Fibroblast of pulmonary artery (primary cell): ENCODE data around the gene TAL1.
A peak's percentile ranks its signal among the peaks of the same experiment; 100 is the strongest.

Experiments used
- DNase-seq: peaks from one replicate; pipeline ENCODE4 v3.0.0-alpha.2; 2010; ENCODE audit warnings: low read depth
- H3K4me3 ChIP-seq: replicated peaks from 2 replicates; pipeline ENCODE4 v1.5.1; 2011; ENCODE audit warnings: low read depth, mild to moderate bottlenecking, control low read depth, low read length, moderate library complexity
- TF ChIP-seq, protein P1 (sequence below): IDR thresholded peaks from 2 replicates; pipeline ENCODE4 v1.5.1; 2011; ENCODE audit warnings: mild to moderate bottlenecking, control low read depth, low read length, inconsistent platforms; ENCODE audit errors: missing control alignments

TAL1 gene

DNA sequence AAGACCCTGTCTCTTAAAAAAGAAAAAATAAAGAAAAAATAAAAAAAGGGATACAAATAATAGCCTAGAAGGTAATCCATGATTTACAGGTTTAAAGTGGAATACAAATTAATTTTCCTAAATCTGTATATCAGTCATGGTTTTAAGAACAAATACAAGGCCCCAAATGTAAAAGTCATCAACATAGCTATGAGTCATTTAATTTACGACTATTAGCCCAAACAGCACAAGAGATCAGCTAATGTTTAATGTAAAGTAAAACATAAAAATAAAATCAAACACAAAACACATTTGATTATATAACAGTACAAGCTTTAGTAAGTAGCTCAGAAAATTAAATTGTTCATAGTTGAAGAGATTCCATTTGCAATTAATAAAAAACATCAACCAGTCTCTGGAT, 20.3 kb upstream of the TAL1 start:
- no peak for DNase-seq
- TF ChIP-seq, protein P1, sequence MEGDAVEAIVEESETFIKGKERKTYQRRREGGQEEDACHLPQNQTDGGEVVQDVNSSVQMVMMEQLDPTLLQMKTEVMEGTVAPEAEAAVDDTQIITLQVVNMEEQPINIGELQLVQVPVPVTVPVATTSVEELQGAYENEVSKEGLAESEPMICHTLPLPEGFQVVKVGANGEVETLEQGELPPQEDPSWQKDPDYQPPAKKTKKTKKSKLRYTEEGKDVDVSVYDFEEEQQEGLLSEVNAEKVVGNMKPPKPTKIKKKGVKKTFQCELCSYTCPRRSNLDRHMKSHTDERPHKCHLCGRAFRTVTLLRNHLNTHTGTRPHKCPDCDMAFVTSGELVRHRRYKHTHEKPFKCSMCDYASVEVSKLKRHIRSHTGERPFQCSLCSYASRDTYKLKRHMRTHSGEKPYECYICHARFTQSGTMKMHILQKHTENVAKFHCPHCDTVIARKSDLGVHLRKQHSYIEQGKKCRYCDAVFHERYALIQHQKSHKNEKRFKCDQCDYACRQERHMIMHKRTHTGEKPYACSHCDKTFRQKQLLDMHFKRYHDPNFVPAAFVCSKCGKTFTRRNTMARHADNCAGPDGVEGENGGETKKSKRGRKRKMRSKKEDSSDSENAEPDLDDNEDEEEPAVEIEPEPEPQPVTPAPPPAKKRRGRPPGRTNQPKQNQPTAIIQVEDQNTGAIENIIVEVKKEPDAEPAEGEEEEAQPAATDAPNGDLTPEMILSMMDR = no peak
- no peak overlapping the region for H3K4me3 ChIP-seq

DNA sequence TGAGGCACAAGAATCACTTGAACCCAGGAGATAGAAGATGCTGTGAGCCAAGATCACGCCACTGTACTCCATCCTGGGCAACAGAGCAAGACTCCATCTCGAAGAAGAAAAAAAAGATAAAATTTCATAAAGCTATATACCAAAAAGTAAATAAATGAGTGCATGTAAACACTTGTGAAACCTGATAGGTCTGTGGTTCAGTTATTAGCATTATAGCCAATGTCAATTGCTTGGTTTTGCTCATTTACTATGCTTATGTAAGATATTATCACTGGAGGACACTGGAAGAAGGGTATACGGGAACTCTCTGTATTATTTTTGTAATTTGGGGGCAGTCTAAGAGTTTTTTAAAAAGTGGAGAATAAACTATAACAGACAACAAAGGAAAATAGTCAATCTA, 17.7 kb upstream of the TAL1 start:
- TF ChIP-seq, protein P1 = no peak
- H3K4me3 ChIP-seq = no peak overlapping the region
- no peak for DNase-seq

DNA sequence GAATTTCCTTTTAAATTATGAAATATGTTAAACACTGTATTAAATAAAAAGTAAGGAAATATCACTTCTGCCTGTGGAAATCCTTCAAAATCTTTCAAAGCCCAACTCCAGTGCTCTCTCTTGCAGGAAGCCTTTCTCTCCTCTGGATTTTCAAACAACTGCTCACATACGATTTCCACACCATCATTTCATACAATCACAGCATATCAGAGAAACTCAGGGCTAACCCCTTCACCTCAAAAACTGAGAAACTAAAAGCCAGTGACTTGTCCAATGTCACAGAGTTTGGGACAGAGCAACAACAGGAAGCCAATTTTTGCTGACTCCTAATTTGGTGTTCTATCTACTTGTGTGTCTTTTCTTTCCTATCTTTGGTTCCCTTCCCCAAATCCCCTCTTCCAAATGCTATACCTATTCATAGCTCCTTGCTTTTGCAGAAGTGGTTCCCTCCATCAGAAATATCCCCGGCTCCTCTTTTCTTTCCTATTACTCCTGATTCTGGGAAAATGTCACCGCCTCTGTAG, 12.4 kb upstream of the TAL1 start:
- no peak overlapping the region for H3K4me3 ChIP-seq
- TF ChIP-seq, protein P1 = no peak

DNA sequence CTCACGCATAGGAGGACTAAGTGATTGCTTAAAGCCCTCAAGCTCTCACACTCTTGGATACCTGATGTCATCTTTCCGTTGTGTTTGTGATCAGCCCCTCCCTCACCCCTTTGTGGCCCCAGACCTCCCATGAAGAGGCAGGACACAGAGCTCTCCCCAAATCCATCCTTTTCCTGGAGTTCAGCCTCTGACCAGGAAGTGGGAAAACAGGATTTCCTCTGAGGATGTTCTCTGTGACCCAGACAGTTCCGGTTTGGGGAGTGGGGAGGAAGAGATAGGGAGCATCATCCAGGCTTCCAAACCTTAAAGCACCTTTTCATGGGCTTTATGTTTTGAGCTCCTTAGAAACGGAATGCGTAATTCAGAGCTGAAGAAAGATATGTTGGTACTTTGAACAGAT, 11.9 kb upstream of the TAL1 start:
- TF ChIP-seq, protein P1 = no peak
- H3K4me3 ChIP-seq = no peak overlapping the region
- DNase-seq = no peak

More for the DNA sequence above, 12.4 kb upstream of the TAL1 start:
- no peak for DNase-seq

DNA sequence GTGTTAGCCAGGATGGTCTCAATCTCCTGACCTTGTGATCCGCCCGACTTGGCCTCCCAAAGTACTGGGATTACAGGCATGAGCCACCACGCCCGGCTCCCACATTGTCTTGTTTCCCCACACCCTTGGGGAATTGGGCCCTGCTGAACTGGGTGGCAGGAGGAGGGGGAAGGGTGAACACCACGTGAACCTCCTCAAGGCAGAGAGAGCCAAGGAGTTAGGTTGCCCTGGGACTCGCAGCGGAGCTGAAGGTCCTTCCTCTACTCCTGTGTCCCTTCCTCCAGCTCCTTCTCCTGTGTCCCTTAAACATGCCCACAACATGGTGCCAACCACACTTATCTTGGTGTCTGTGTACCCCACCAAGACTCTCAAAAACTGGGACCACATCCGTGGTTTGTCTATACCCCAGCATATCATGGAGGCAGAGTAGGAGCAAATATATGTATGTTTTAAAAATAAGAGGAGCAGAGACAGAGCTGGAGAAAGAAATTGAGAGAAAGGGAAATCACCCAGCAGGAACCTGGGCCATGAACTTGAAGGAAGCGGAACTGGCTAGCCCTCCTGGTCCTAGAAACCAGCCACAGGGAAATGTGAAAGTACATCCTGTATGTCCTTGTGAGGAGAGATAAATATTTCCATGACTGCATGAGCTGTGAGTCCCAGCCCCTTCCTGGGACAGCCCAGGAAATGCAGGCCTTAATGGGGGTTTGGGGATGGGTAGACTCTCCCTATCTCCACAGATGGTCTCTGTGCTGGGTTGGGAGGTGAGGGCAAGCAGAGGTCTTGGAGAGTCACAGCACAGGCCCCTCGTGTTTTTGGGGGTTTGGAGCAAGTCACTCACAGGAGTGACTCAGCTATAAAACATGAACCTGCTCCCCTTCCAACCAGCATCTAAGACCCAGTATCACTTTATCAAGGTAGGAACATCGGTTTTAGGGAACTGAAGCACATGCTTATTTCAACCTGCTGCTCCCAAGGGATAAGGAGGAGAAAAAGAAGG, 9.4 kb upstream of the TAL1 start:
- TF ChIP-seq, protein P1 = no peak
- peak; percentile 25 for DNase-seq
- no peak overlapping the region for H3K4me3 ChIP-seq

DNA sequence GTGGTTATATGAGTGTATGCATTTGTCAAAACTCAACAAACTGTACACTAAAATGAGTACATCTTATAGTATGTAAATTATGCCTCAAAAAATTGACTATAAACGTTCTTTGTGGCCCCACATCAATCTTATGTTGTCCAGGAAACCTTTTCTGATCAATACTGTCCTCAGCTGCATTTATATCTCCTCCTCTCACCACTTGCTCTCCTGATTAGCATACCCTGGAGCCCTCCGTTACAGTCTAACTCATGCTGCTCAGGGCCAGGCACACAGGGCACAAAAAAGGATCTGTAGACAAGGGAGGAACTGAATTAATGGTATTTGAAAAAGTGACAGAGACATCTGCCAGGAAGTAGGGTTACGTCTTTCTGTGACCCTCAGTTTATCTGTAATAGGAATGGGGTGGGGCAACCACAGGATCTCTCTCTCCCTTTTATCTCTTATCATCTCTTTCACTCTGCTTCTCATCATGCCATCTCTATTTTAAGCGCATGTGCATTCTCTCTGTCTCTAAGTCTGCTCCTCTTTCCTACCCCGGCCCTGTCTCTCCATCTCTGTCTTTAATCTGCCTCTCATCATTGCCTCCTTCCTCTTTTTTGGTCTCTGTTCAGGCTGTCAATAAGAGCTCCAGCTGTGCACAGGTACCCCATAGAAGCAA, 7.0 kb upstream of the TAL1 start:
- DNase-seq = no peak
- H3K4me3 ChIP-seq = no peak overlapping the region
- TF ChIP-seq, protein P1 = no peak
